Erythroblast (primary cell): ENCODE data around the gene CGB7.

ENCODE experiments used
- GATA1 ChIP-seq: IDR thresholded peaks from 2 replicates; pipeline ENCODE4 v1.6.1; 2011; ENCODE audit warnings: low read depth, mild to moderate bottlenecking, control low read depth, low read length, moderate library complexity
- POLR2A ChIP-seq: IDR thresholded peaks from 2 replicates; pipeline ENCODE4 v1.6.1; 2011; ENCODE audit warnings: mild to moderate bottlenecking, low read length

- no peak for TF ChIP-seq POLR2A
- no peak for TF ChIP-seq GATA1
Measured at GRCh38 chr19:49092686-49093085, 35.1 kb upstream of the CGB7 start.
